ENCODE measurements around the gene GNB4.

DNA sequence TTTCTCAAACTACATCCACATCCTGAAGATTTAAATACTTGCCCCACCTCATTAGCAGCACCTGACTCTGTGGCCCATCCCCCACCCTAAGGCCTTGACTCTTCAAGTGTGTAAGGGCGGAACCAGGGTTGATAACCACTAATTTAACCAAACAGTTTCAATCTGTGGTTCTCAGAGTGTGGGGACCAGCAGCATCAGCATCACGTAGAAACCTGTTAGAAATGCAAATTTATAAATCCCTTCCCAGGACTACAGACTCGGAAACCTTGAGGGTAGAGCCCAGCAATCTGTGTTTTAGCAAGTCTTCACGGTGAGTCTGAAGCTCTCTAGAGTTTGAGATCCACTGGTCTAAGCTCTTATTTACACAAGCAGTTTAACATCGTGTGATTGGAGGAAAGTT is 12.4 kb downstream of the GNB4 start:
- TF ChIP-seq, protein P1, sequence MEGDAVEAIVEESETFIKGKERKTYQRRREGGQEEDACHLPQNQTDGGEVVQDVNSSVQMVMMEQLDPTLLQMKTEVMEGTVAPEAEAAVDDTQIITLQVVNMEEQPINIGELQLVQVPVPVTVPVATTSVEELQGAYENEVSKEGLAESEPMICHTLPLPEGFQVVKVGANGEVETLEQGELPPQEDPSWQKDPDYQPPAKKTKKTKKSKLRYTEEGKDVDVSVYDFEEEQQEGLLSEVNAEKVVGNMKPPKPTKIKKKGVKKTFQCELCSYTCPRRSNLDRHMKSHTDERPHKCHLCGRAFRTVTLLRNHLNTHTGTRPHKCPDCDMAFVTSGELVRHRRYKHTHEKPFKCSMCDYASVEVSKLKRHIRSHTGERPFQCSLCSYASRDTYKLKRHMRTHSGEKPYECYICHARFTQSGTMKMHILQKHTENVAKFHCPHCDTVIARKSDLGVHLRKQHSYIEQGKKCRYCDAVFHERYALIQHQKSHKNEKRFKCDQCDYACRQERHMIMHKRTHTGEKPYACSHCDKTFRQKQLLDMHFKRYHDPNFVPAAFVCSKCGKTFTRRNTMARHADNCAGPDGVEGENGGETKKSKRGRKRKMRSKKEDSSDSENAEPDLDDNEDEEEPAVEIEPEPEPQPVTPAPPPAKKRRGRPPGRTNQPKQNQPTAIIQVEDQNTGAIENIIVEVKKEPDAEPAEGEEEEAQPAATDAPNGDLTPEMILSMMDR (IDR thresholded peaks at IDR 0.05) = no peak
- no peak for TF ChIP-seq GATA2 (CRISPR knock-in tag; IDR thresholded peaks at IDR 0.05)
- no peak for TF ChIP-seq RCOR1 (IDR thresholded peaks at IDR 0.05; ENCODE audit: low read length)
- TF ChIP-seq, protein P2, sequence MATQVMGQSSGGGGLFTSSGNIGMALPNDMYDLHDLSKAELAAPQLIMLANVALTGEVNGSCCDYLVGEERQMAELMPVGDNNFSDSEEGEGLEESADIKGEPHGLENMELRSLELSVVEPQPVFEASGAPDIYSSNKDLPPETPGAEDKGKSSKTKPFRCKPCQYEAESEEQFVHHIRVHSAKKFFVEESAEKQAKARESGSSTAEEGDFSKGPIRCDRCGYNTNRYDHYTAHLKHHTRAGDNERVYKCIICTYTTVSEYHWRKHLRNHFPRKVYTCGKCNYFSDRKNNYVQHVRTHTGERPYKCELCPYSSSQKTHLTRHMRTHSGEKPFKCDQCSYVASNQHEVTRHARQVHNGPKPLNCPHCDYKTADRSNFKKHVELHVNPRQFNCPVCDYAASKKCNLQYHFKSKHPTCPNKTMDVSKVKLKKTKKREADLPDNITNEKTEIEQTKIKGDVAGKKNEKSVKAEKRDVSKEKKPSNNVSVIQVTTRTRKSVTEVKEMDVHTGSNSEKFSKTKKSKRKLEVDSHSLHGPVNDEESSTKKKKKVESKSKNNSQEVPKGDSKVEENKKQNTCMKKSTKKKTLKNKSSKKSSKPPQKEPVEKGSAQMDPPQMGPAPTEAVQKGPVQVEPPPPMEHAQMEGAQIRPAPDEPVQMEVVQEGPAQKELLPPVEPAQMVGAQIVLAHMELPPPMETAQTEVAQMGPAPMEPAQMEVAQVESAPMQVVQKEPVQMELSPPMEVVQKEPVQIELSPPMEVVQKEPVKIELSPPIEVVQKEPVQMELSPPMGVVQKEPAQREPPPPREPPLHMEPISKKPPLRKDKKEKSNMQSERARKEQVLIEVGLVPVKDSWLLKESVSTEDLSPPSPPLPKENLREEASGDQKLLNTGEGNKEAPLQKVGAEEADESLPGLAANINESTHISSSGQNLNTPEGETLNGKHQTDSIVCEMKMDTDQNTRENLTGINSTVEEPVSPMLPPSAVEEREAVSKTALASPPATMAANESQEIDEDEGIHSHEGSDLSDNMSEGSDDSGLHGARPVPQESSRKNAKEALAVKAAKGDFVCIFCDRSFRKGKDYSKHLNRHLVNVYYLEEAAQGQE (IDR thresholded peaks at IDR 0.05; ENCODE audit: low read depth, low read length) = no peak
- TF ChIP-seq SIN3A (IDR thresholded peaks at IDR 0.05; ENCODE audit: borderline replicate concordance, low read depth, low read length) = no peak
- no peak for TF ChIP-seq EZH2phosphoT487 (IDR thresholded peaks at IDR 0.05; ENCODE audit: borderline replicate concordance, low read depth)
- no peak for TF ChIP-seq NRF1 (IDR thresholded peaks at IDR 0.05; ENCODE audit: low read depth, low read length)
- TF ChIP-seq EP300 (IDR thresholded peaks at IDR 0.05; ENCODE audit: borderline replicate concordance in 1 of 2, low read depth in 1 of 2, low read length in 1 of 2) = no peak
- TF ChIP-seq YY1 (IDR thresholded peaks at IDR 0.05; ENCODE audit: low read depth) = no peak
- TF ChIP-seq POLR2AphosphoS5 (IDR thresholded peaks at IDR 0.05; ENCODE audit: low read depth, low read length) = no peak
- no peak for TF ChIP-seq NFIC (IDR thresholded peaks at IDR 0.05; ENCODE audit: borderline replicate concordance)
